GM21825 (cell line): ENCODE data around the gene TM7SF2.
"Not testable (repeated sequence)": the region's sequence is repeated elsewhere in the genome, so short reads cannot be mapped to it uniquely, and the experiment has no call there.

Experiments used
- ATAC-seq: cut with Tn5 transposase; IDR thresholded peaks from one replicate; pipeline ENCODE4 v1.9.1; 2021; ENCODE audit warnings: mild to moderate bottlenecking, moderate library complexity; ENCODE audit not compliant: unreplicated experiment

The TM7SF2 gene

DNA sequence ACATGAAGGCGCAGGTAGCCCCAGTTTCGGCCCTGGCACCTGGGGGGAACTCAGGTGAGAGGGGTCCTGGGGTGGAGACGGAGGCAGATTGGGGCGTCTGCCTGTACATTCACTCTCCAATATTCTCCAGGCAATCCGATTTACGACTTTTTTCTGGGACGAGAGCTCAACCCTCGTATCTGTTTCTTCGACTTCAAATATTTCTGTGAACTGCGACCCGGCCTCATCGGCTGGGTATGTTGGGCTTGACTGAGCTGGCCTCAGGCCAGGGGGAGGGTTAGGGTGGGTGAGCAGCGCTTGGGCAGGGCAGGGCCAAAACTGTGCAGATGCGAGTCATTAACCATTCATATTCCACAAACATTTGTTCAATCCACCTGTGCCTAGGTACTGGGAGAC lies 1.7 kb downstream of the TM7SF2 start:
- ATAC-seq, result no peak

GRCh38 chr11:65113839-65114238 lies 2.2 kb downstream of the TM7SF2 start:
- no peak for ATAC-seq

DNA sequence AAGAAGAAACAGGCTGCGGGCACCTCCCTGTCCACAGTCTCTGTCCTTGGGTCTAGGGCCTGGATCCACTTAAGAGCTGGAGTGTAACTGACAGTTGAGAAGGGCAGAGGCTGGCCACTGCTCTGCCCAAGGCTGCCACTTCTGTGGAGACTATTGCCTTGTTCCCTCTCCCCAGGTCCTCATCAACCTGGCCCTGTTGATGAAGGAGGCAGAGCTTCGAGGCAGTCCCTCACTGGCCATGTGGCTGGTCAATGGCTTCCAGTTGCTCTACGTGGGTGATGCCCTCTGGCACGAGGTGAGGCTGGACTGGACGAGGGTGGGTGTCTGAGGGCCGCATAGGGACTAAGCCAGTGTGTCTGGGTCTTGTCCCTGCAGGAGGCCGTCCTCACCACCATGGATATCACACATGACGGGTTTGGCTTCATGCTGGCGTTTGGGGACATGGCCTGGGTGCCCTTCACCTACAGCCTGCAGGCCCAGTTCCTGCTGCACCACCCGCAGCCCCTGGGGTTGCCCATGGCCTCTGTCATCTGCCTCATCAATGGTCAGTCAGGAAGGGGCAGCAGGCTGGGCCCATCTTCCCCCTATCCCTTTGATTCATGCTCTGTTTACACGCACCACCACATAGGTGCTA lies 3.0 kb downstream of the TM7SF2 start:
- no peak for ATAC-seq

- no peak for ATAC-seq
Observed at GRCh38 chr11:65115361-65116082, 3.9 kb downstream of the TM7SF2 start.

DNA sequence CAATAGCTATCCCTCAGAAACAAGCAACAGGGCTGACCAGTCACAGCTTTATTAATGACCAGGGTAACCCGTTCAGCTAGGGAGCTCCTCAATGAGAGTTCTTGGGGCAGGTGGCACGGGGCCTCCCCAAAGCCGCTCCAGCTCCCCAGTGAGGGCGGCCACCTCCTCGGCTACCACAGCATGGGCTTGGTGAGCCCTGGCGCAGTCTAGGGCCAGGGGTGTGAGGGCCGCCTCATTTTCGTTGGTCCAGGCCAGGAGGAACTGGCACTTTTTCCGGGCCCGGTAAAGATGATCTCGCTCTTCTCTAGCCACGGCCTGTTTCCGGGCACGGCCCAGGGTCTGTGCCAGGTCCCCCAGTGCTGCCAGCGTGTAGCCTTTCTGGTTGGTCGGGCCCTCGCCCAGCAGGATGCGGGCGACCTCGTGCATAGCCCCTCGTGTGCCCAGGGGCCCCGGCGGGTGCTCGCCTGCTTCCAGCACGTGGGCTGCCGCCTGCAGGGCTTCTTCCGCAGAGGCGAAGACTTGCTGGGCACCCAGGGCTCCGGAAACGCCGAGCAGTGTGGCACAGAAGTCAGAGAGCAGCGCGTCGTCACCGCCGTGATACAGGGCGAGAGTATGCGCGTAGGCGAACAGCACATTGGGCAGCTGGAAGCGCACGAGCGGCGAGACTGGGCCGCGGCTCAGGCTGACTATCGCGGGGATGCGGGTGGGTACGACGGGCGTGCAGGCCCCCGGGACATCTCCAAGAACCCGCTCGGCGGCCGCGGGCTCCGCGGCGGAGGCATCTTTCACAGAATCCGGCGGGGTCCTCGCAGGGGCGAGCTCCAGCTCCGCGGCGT lies 4.9 kb downstream of the TM7SF2 start:
- no peak for ATAC-seq

GRCh38 chr11:65117206-65118096 lies 5.8 kb downstream of the TM7SF2 start, which contains the start of gene ZNHIT2:
Gene ZNHIT2 (minus strand): TSS chr11:65117701. CDS start chr11:65117653, 48 bp downstream.
- peak; percentile 49 for ATAC-seq

- ATAC-seq, result no peak
Observed at GRCh38 chr11:65118097-65118837, 6.6 kb downstream of the TM7SF2 start.

- ATAC-seq, result not testable (repeated sequence)
Observed at GRCh38 chr11:65118891-65119669, 7.4 kb downstream of the TM7SF2 start.

DNA sequence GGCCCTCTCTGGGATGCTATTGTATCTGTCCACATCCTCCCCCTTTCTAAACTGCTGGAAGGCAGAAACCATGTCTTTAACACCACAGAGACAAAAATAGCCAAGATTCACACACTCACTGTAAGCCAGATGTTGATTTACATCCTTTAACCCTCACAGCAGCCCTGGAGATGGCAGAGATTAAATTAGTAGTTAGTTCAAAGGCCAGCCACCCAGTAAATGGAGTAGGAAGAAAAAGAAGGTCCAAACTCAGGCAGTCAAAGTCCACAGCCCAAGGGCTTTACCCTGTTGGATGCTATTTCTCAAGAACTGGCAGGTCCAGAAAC lies 8.0 kb downstream of the TM7SF2 start:
- ATAC-seq, result no peak

GRCh38 chr11:65120831-65121230 lies 9.2 kb downstream of the TM7SF2 start:
- no peak for ATAC-seq

DNA sequence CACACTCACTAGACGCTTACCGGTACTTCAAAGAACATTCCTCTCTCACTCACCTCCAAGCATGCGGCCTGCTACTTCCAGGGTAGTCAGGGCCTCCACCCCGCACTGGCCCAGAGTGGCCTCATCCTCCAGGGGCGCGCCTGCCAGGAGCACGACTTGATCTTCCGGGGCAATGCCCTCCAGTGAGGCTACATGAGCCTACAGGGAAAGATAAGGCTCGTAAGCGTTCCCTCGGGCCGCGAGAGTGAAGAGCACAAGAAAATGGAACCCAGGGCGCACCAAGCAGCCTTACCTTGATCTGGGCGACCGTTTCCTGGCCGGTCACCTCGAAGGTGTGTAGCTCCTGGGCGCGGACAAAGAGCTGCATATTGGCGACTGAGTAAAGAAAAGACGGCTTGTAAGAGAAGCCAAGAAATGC lies 9.8 kb downstream of the TM7SF2 start:
- no peak for ATAC-seq

- ATAC-seq, result peak; percentile 63
Observed at GRCh38 chr11:65121865-65122696, 10.4 kb downstream of the TM7SF2 start, which contains the start of the genes FAU and MRPL49. Gene FAU (minus strand): TSS chr11:65122134. CDS start chr11:65121813, 321 bp downstream. Gene MRPL49 (plus strand): TSS chr11:65122321. CDS start chr11:65122347, 26 bp downstream.

GRCh38 chr11:65124480-65125196 lies 13.0 kb downstream of the TM7SF2 start:
- ATAC-seq, result no peak

DNA sequence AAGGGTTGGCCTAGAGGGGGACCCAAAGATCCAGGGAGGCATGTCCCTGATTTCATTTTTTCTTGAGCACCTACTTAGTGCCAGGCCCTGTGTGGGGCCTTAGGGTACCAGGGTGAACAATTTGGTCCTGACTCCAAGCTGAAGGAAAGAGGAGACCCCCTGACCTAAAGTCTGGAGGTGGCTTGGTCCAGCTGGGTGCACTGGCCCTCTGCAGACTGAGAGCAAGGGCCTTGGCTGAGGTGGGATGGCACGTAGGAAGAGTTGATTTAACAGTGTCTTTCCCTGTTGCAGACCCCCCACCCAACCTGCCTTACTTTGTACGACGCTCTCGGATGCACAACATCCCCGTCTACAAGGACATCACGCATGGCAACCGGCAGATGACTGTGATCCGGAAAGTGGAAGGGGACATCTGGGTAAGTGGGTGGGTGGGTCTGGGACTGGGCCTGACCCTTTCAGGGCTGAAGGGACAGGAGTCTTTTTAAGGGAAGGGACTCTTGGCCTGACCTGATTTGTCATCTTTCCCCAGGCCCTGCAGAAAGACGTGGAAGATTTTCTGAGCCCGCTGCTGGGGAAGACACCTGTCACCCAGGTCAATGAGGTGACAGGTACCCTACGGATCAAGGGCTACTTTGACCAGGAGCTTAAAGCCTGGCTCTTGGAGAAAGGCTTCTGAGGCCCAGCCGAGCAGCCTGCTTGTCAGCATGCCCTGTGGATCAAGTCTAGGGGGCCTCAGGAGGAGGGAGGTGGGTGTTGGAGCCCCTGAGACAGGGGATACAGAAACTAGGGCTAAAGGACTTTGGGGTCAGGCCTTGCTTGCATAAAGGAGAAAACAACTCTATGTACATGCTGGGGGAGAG lies 13.8 kb downstream of the TM7SF2 start:
- ATAC-seq, result no peak

DNA sequence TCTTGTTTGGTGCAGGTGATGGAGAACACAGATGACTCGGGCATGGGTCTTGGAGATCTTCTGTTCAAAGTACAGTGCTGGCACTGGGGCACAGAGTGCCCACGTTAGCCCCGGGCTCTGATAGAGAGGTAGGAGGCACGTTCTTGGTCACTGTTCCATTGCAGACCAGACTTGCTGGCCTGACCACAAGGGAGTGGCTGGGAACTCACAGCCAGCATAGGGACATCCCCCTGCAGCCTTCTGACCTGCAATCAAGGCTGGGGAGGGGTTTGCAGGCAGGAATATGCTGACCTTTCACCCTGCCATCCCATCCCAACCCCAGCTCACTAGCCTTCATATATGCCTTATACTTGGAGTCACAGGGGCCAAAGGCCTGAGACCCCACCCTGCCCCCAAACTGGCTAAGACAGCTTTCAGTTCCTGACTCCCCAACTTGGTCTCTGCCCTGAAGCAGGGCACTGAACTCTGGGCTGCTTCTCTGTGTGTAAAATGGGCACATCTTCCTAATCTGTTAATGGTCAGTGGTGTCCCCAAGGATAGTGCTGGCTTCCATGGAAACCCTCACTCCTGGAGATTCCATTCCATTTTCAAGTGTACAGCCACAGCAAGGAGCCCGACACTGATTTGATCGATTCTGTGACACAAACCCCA lies 15.1 kb downstream of the TM7SF2 start:
- no peak for ATAC-seq
